Retinal pigment epithelial cell (primary cell): ENCODE measurements around the gene DHRS1.
A peak's percentile ranks its signal among the peaks of the same experiment; 100 is the strongest.

Experiments used
- DNase-seq: peaks from one replicate; pipeline ENCODE4 v3.0.0-alpha.2; 2010; ENCODE audit warnings: low read depth
- H3K4me3 ChIP-seq: 2 replicates; pipeline ENCODE4 v1.5.1; 2011; ENCODE audit warnings: mild to moderate bottlenecking, low read length, control low read depth, moderate library complexity
- CTCF ChIP-seq: conservative IDR thresholded peaks from 2 replicates; pipeline ENCODE4 v1.5.1; 2011; ENCODE audit warnings: low read depth, low read length, control low read depth, inconsistent platforms

DHRS1 gene

GRCh38 chr14:24317141-24317928 lies 17.8 kb upstream of the DHRS1 start:
- no peak overlapping the region for H3K4me3 ChIP-seq
- TF ChIP-seq CTCF: no peak
- no peak for DNase-seq

- no peak for DNase-seq
- no peak for TF ChIP-seq CTCF
- no peak overlapping the region for H3K4me3 ChIP-seq
Observed at GRCh38 chr14:24316597-24316950, 17.0 kb upstream of the DHRS1 start.

GRCh38 chr14:24315807-24316596 lies 16.4 kb upstream of the DHRS1 start:
- no peak overlapping the region for H3K4me3 ChIP-seq
- TF ChIP-seq CTCF: peak; percentile 8
- DNase-seq: no peak

GRCh38 chr14:24315243-24315806 lies 15.7 kb upstream of the DHRS1 start:
- no peak overlapping the region for H3K4me3 ChIP-seq
- TF ChIP-seq CTCF: no peak

GRCh38 chr14:24314377-24315193 lies 15.0 kb upstream of the DHRS1 start:
- no peak for DNase-seq
- H3K4me3 ChIP-seq: no peak overlapping the region
- TF ChIP-seq CTCF: no peak

More at GRCh38 chr14:24315243-24315806, 15.7 kb upstream of the DHRS1 start:
- DNase-seq: no peak

GRCh38 chr14:24313913-24314312 lies 14.3 kb upstream of the DHRS1 start:
- no peak overlapping the region for H3K4me3 ChIP-seq
- no peak for DNase-seq
- TF ChIP-seq CTCF: no peak
